H9 (cell line): ENCODE results near the gene VKORC1. TPM values are rescaled to one million over a fixed set of nuclear protein-coding genes. Genes with fewer than 3 reads are reported as not detected.

Experiments
- DNase-seq: peaks from one replicate; pipeline ENCODE4 v3.0.0-alpha.2; 2017
- H2AFZ ChIP-seq: one replicate; pipeline ENCODE4 v1.6.1; 2013; ENCODE audit warnings: mild to moderate bottlenecking, low read length, control low read depth, moderate library complexity
- H2AK5ac ChIP-seq: 2 replicates; pipeline ENCODE4 v1.6.1; 2013; ENCODE audit warnings: low read length, control low read depth, mixed read lengths; ENCODE audit not compliant: insufficient read length
- H2BK120ac ChIP-seq: one replicate; pipeline ENCODE4 v1.6.1; 2013; ENCODE audit warnings: low read depth, mild to moderate bottlenecking, low read length, control low read depth, inconsistent platforms; ENCODE audit not compliant: poor library complexity, severe bottlenecking
- H2BK12ac ChIP-seq: 2 replicates; pipeline ENCODE4 v1.6.1; 2013; ENCODE audit warnings: low read length, control low read depth, mixed read lengths, low read depth; ENCODE audit not compliant: insufficient read length
- H2BK15ac ChIP-seq: 2 replicates; pipeline ENCODE4 v1.6.1; 2013; ENCODE audit warnings: low read depth, low read length, control low read depth
- H2BK20ac ChIP-seq: one replicate; pipeline ENCODE4 v1.6.1; 2013; ENCODE audit warnings: low read depth, mild to moderate bottlenecking, low read length, control low read depth, inconsistent platforms; ENCODE audit not compliant: poor library complexity, severe bottlenecking
- H2BK5ac ChIP-seq: 2 replicates; pipeline ENCODE4 v1.6.1; 2013; ENCODE audit warnings: low read length, control low read depth, mixed read lengths; ENCODE audit not compliant: insufficient read length
- H3K14ac ChIP-seq: 2 replicates; pipeline ENCODE4 v1.6.1; 2013; ENCODE audit warnings: low read length, control low read depth; ENCODE audit not compliant: insufficient read depth
- H3K18ac ChIP-seq: 2 replicates; pipeline ENCODE4 v1.6.1; 2013; ENCODE audit warnings: low read depth, mild to moderate bottlenecking, mixed read lengths, low read length, control low read depth; ENCODE audit not compliant: insufficient read length
- H3K23ac ChIP-seq: 2 replicates; pipeline ENCODE4 v1.6.1; 2013; ENCODE audit warnings: low read length, control low read depth, mixed read lengths, low read depth; ENCODE audit not compliant: insufficient read length
- H3K23me2 ChIP-seq: 2 replicates; pipeline ENCODE4 v1.6.1; 2013; ENCODE audit warnings: low read depth, mild to moderate bottlenecking, mixed read lengths, low read length, control low read depth; ENCODE audit not compliant: insufficient read length, poor library complexity, severe bottlenecking
- H3K27ac ChIP-seq: 2 replicates; pipeline ENCODE4 v1.5.1; 2013; ENCODE audit warnings: low read length, control low read depth, mixed read lengths, low read depth; ENCODE audit not compliant: insufficient read length
- H3K27me3 ChIP-seq: 2 replicates; pipeline ENCODE4 v1.6.1; 2013; ENCODE audit warnings: low read length, control low read depth, inconsistent platforms; ENCODE audit not compliant: insufficient read depth
- H3K4ac ChIP-seq: 2 replicates; pipeline ENCODE4 v1.6.1; 2013; ENCODE audit warnings: low read depth, mild to moderate bottlenecking, control low read depth, inconsistent platforms, low read length, moderate library complexity
- H3K4me1 ChIP-seq: 2 replicates; pipeline ENCODE4 v1.6.1; 2013; ENCODE audit warnings: low read length, control low read depth, inconsistent platforms; ENCODE audit not compliant: insufficient read depth
- H3K4me2 ChIP-seq: 2 replicates; pipeline ENCODE4 v1.6.1; 2013; ENCODE audit warnings: low read length, control low read depth, mixed read lengths; ENCODE audit not compliant: insufficient read length, insufficient read depth
- H3K56ac ChIP-seq: 2 replicates; pipeline ENCODE4 v1.6.1; 2013; ENCODE audit warnings: low read depth, mild to moderate bottlenecking, mixed read lengths, low read length, control low read depth; ENCODE audit not compliant: insufficient read length
- H3K79me1 ChIP-seq: 2 replicates; pipeline ENCODE4 v1.6.1; 2013; ENCODE audit warnings: low read depth, mild to moderate bottlenecking, moderate library complexity, low read length, control low read depth, inconsistent platforms; ENCODE audit not compliant: insufficient read depth, poor library complexity, severe bottlenecking
- H3K79me2 ChIP-seq: 2 replicates; pipeline ENCODE4 v1.6.1; 2013; ENCODE audit warnings: low read length, control low read depth, inconsistent platforms; ENCODE audit not compliant: insufficient read depth
- H3K9ac ChIP-seq: 2 replicates; pipeline ENCODE4 v1.6.1; 2013; ENCODE audit warnings: low read length, control low read depth, mixed read lengths; ENCODE audit not compliant: insufficient read length; ENCODE audit errors: extremely low read depth
- H3K9me3 ChIP-seq: one replicate; pipeline ENCODE4 v1.6.1; 2013; ENCODE audit warnings: low read depth, low read length, inconsistent platforms; ENCODE audit not compliant: control insufficient read depth
- H3T11ph ChIP-seq: one replicate; pipeline ENCODE4 v1.6.1; 2013; ENCODE audit warnings: mild to moderate bottlenecking, low read length, control low read depth, inconsistent platforms
- H4K20me1 ChIP-seq: one replicate; pipeline ENCODE4 v1.6.1; 2013; ENCODE audit not compliant: control insufficient read depth, insufficient read length, insufficient read depth
- H4K5ac ChIP-seq: 2 replicates; pipeline ENCODE4 v1.6.1; 2013; ENCODE audit warnings: low read depth, mild to moderate bottlenecking, mixed read lengths, low read length, control low read depth; ENCODE audit not compliant: insufficient read length
- H4K8ac ChIP-seq: replicated peaks from 2 replicates; pipeline ENCODE4 v1.6.1; 2013; ENCODE audit warnings: low read length, control low read depth, mixed read lengths, low read depth; ENCODE audit not compliant: insufficient read length
- H4K91ac ChIP-seq: 2 replicates; pipeline ENCODE4 v1.6.1; 2013; ENCODE audit warnings: low read depth, mild to moderate bottlenecking, moderate library complexity, mixed read lengths, low read length, control low read depth; ENCODE audit not compliant: insufficient read length
- H3K27ac Mint-ChIP-seq, 3 experiments: 2 replicates in 2 of 3; 3 replicates in 1 of 3; pipeline ENCODE4 v1.8.0; 2020 to 2021; ENCODE audit warnings: mixed read lengths in 3 of 3, mild to moderate bottlenecking in 1 of 3, moderate library complexity in 1 of 3
- H3K27me3 Mint-ChIP-seq: 2 replicates; pipeline ENCODE4 v1.8.0; 2021; ENCODE audit warnings: low read depth, mild to moderate bottlenecking, moderate library complexity, mixed read lengths
- H3K36me3 Mint-ChIP-seq, 3 experiments: 2 replicates in 2 of 3; 3 replicates in 1 of 3; pipeline ENCODE4 v1.8.0; 2020 to 2021; ENCODE audit warnings: low read depth in 3 of 3, mixed read lengths in 3 of 3; ENCODE audit not compliant: insufficient read depth in 1 of 3
- H3K4me1 Mint-ChIP-seq, 2 experiments: 2 replicates each; pipeline ENCODE4 v1.8.0; 2020; ENCODE audit warnings: mixed read lengths in 2 of 2
- H3K4me3 Mint-ChIP-seq, 2 experiments: 2 replicates in 1 of 2; 3 replicates in 1 of 2; pipeline ENCODE4 v1.8.0; 2020 to 2021; ENCODE audit warnings: mild to moderate bottlenecking in 2 of 2, mixed read lengths in 2 of 2, moderate library complexity in 1 of 2
- H3K9me3 Mint-ChIP-seq, 2 experiments: 2 replicates in 1 of 2; 3 replicates in 1 of 2; pipeline ENCODE4 v1.8.0; 2020; ENCODE audit warnings: mild to moderate bottlenecking in 2 of 2, mixed read lengths in 2 of 2, moderate library complexity in 1 of 2
- CTCF ChIP-seq: fragments of 200-600 bp; sonication (generic); conservative IDR thresholded peaks from 3 replicates; pipeline ENCODE4 v1.8.0; 2021; ENCODE audit warnings: antibody characterized with exemption, mild to moderate bottlenecking
- WGBS: extraction: QIAGEN DNeasy Blood & Tissue Kit; methylation state at CpG from one replicate; pipeline ENCODE4 v1.1.7; 2013; ENCODE audit warnings: missing lambda C conversion rate, low lambda C conversion rate, mixed read lengths; ENCODE audit not compliant: insufficient read length; ENCODE audit errors: extremely low coverage; 5-methylcytosine and 5-hydroxymethylcytosine counted together
- total RNA-seq: library from RNA; stranded (reverse); gene quantifications from 2 replicates; pipeline ENCODE4 v1.2.1, GENCODE V29; 2021

Gene VKORC1
- total RNA-seq, 1 experiment from 2014 or later = 93.9 TPM

GRCh38 chr16:31078597-31079341 lies 15.8 kb downstream of the VKORC1 start:
- H3K36me3 Mint-ChIP-seq = peaks cover 31 to 61% (median 57%) of the 10 kb centered on the region in 3 experiments; a peak in 6 of 7 replicates
- no CpG with 5 or more reads among the region's 15 CpGs for WGBS
- H3K4ac ChIP-seq = no peak overlapping the region
- no peak overlapping the region for H3K9ac ChIP-seq
- no peak overlapping the region for H2AFZ ChIP-seq
- H2BK15ac ChIP-seq = no peak overlapping the region
- no peak for DNase-seq
- no peak overlapping the region for H4K8ac ChIP-seq
- H3K27me3 ChIP-seq = no peaks in the 10 kb centered on the region
- no peak overlapping the region for H2BK12ac ChIP-seq
- H3K18ac ChIP-seq = no peak overlapping the region
- no peaks in the 10 kb centered on the region for H3K79me1 ChIP-seq
- no peak for TF ChIP-seq CTCF
- H3K27ac Mint-ChIP-seq = no peak overlapping the region
- H4K5ac ChIP-seq = no peak overlapping the region
- no peak overlapping the region for H2AK5ac ChIP-seq
- H2BK20ac ChIP-seq = no peak overlapping the region
- H3K4me2 ChIP-seq = no peak overlapping the region
- peaks cover 4% of the 10 kb centered on the region for H4K20me1 ChIP-seq
- H3K14ac ChIP-seq = no peak overlapping the region
- no peaks in the 10 kb centered on the region for H3K9me3 ChIP-seq
- H3K4me1 Mint-ChIP-seq = peaks cover 7 to 11% of the 10 kb centered on the region in 2 experiments
- H3K4me3 Mint-ChIP-seq = no peak overlapping the region; a peak in 1 of 5 replicates
- H3K9me3 Mint-ChIP-seq = no peaks in the 10 kb centered on the region
- no peak overlapping the region for H3K56ac ChIP-seq
- H3K27me3 Mint-ChIP-seq = no peaks in the 10 kb centered on the region
- H2BK5ac ChIP-seq = no peak overlapping the region
- H4K91ac ChIP-seq = no peak overlapping the region
- no peaks in the 10 kb centered on the region for H3K23me2 ChIP-seq
- no peak overlapping the region for H3T11ph ChIP-seq
- no peak overlapping the region for H2BK120ac ChIP-seq
- no peak overlapping the region for H3K23ac ChIP-seq
- H3K79me2 ChIP-seq = peaks cover 2% of the 10 kb centered on the region; the same call in 1 of the 2 replicates
- H3K27ac ChIP-seq = no peak overlapping the region
- H3K4me1 ChIP-seq = no peaks in the 10 kb centered on the region
